HCT116 (cell line): ENCODE measurements around the gene PHF20.

ENCODE experiments used
- EGR1 ChIP-seq: IDR thresholded peaks from 2 replicates; pipeline ENCODE4 v1.6.1; 2012; ENCODE audit warnings: low read depth
- EZH2 ChIP-seq: fragments of 200-600 bp; sonication (generic); IDR thresholded peaks from 2 replicates; pipeline ENCODE4 v1.6.1; 2017; ENCODE audit warnings: antibody characterized with exemption, mixed run types
- MAX ChIP-seq: IDR thresholded peaks from 2 replicates; pipeline ENCODE4 v1.6.1; 2012
- POLR2A ChIP-seq: IDR thresholded peaks from 2 replicates; pipeline ENCODE4 v1.7.0; 2011; ENCODE audit warnings: borderline replicate concordance; ENCODE audit not compliant: insufficient read depth, insufficient read length; ENCODE audit errors: extremely low read depth
- POLR2AphosphoS5 ChIP-seq: IDR thresholded peaks from 2 replicates; pipeline ENCODE4 v1.6.1; 2011; ENCODE audit warnings: mild to moderate bottlenecking, low read depth, low read length, moderate library complexity
- SP1 ChIP-seq: IDR thresholded peaks from 2 replicates; pipeline ENCODE4 v1.6.1; 2012; ENCODE audit warnings: low read depth
- ZNF274 ChIP-seq: fragments of 200-500 bp; sonication (Bioruptor generic); IDR thresholded peaks from 2 replicates; pipeline ENCODE4 v1.6.1; 2014; ENCODE audit warnings: mild to moderate bottlenecking, low read depth, low read length, inconsistent platforms
- TF ChIP-seq, protein P1 (sequence below), 3 experiments: fragments of 200-600 bp in 1 of 3; sonication (generic) in 1 of 3; IDR thresholded peaks in 2 of 3; conservative IDR thresholded peaks in 1 of 3; 2 replicates each; pipeline ENCODE4 v1.5.1; 2012 to 2017; ENCODE audit warnings: low read depth in 2 of 3, low read length in 2 of 3, antibody characterized with exemption in 1 of 3, borderline replicate concordance in 1 of 3, control low read depth in 1 of 3, mild to moderate bottlenecking in 1 of 3, mixed read lengths in 1 of 3, mixed run types in 1 of 3, moderate library complexity in 1 of 3; ENCODE audit not compliant: insufficient read depth in 1 of 3

DNA sequence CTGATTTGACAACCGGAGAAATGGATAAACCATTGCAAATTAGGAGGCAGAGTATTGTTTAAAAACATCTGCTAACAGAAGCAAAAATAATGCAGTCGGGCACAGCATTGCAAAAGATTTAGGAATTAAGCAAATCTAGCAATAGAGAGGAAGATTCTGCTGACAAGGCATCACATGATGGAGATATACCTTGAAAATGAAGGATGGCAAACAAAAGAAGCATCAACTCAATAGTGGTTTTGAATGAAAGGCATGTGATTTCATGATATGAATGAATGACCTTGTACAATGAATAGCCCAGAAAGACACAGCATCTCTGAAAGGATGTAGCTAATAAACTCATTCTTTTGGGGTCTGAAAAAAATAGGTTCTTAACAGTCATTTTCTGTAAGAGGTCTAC is 21.2 kb upstream of the PHF20 start:
- TF ChIP-seq MAX = no peak
- TF ChIP-seq, protein P1, sequence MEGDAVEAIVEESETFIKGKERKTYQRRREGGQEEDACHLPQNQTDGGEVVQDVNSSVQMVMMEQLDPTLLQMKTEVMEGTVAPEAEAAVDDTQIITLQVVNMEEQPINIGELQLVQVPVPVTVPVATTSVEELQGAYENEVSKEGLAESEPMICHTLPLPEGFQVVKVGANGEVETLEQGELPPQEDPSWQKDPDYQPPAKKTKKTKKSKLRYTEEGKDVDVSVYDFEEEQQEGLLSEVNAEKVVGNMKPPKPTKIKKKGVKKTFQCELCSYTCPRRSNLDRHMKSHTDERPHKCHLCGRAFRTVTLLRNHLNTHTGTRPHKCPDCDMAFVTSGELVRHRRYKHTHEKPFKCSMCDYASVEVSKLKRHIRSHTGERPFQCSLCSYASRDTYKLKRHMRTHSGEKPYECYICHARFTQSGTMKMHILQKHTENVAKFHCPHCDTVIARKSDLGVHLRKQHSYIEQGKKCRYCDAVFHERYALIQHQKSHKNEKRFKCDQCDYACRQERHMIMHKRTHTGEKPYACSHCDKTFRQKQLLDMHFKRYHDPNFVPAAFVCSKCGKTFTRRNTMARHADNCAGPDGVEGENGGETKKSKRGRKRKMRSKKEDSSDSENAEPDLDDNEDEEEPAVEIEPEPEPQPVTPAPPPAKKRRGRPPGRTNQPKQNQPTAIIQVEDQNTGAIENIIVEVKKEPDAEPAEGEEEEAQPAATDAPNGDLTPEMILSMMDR (IDR thresholded peaks at IDR 0.05 in 2 of 3, conservative IDR thresholded peaks at IDR 0.05 in 1 of 3; ENCODE audit: borderline replicate concordance in 1 of 3, insufficient read depth in 1 of 3, low read depth in 2 of 3, low read length in 2 of 3) = no peak
- no peak for TF ChIP-seq EZH2
- no peak for TF ChIP-seq SP1
- TF ChIP-seq ZNF274 = no peak
- TF ChIP-seq EGR1 = no peak
- no peak for TF ChIP-seq POLR2A
- TF ChIP-seq POLR2AphosphoS5 = no peak
